SU-DHL-6 (cell line): ENCODE results near the gene PDZD2.

ENCODE experiments used
- EZH2phosphoT487 ChIP-seq: fragments of 200-600 bp; sonication (generic), shearing (Covaris generic); conservative IDR thresholded peaks from 2 replicates; pipeline ENCODE4 v1.6.1; 2018; ENCODE audit warnings: mild to moderate bottlenecking, antibody characterized with exemption, low read length, moderate library complexity, mixed read lengths
- TF ChIP-seq, protein P1 (sequence below): fragments of 200-600 bp; sonication (generic); IDR thresholded peaks from one replicate; pipeline ENCODE4 v1.5.1; 2017; ENCODE audit warnings: antibody characterized with exemption, mild to moderate bottlenecking, low read length, moderate library complexity; ENCODE audit not compliant: insufficient read depth, poor library complexity, severe bottlenecking

DNA sequence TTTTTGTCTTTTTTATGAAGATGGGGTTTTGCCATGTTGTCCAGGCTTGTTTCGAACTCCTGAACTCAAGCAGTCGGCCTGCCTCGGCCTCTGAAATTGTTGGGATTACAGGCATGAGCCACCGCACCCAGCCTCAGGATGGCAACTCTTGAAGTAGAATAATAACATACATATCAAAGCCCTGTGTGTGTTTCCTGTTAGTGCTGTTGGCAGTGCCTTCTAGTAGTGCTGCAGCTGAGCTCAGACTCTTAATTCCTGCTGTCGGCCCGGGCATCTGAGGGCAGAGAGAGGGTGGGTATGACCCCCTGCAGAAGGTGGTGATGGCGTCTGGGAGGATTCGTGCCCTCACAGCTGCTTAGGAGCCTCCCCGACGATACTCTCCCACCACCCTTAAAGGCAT, 227.2 kb downstream of the PDZD2 start:
- TF ChIP-seq, protein P1, sequence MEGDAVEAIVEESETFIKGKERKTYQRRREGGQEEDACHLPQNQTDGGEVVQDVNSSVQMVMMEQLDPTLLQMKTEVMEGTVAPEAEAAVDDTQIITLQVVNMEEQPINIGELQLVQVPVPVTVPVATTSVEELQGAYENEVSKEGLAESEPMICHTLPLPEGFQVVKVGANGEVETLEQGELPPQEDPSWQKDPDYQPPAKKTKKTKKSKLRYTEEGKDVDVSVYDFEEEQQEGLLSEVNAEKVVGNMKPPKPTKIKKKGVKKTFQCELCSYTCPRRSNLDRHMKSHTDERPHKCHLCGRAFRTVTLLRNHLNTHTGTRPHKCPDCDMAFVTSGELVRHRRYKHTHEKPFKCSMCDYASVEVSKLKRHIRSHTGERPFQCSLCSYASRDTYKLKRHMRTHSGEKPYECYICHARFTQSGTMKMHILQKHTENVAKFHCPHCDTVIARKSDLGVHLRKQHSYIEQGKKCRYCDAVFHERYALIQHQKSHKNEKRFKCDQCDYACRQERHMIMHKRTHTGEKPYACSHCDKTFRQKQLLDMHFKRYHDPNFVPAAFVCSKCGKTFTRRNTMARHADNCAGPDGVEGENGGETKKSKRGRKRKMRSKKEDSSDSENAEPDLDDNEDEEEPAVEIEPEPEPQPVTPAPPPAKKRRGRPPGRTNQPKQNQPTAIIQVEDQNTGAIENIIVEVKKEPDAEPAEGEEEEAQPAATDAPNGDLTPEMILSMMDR: no peak
- no peak for TF ChIP-seq EZH2phosphoT487
